Astrocyte (in vitro differentiated cells and primary cell): ENCODE measurements around the gene PLEK2.

Source experiments
- EZH2 ChIP-seq: IDR thresholded peaks from 2 replicates; pipeline ENCODE4 v1.6.1; 2012; ENCODE audit warnings: mild to moderate bottlenecking, low read length, inconsistent platforms; ENCODE audit not compliant: insufficient read depth
- TF ChIP-seq, protein P1 (sequence below): IDR thresholded peaks from 2 replicates; pipeline ENCODE4 v1.5.1; 2011; ENCODE audit warnings: low read depth, mild to moderate bottlenecking, inconsistent platforms, low read length, moderate library complexity; ENCODE audit not compliant: insufficient read depth

DNA sequence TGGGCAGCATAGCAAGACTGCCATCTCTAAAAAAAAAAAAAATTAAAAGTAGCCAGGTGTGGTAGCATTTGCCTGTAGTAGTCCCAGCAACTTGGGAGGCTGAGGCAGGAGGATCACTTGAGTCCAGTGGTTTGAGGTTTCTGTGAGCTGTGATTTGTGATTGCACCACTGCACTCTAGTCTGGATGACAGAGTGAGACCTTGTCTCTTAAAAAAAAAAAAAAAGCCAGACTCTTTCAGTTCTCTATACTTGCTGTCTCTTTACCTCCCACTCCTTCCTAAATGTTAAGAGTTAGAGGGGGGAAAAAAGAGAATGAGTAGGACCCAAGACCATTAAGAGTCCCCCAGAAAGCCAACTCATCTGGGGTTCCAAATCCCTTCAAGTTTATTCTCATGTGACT is 34.0 kb downstream of the PLEK2 start:
- TF ChIP-seq, protein P1, sequence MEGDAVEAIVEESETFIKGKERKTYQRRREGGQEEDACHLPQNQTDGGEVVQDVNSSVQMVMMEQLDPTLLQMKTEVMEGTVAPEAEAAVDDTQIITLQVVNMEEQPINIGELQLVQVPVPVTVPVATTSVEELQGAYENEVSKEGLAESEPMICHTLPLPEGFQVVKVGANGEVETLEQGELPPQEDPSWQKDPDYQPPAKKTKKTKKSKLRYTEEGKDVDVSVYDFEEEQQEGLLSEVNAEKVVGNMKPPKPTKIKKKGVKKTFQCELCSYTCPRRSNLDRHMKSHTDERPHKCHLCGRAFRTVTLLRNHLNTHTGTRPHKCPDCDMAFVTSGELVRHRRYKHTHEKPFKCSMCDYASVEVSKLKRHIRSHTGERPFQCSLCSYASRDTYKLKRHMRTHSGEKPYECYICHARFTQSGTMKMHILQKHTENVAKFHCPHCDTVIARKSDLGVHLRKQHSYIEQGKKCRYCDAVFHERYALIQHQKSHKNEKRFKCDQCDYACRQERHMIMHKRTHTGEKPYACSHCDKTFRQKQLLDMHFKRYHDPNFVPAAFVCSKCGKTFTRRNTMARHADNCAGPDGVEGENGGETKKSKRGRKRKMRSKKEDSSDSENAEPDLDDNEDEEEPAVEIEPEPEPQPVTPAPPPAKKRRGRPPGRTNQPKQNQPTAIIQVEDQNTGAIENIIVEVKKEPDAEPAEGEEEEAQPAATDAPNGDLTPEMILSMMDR = no peak
- TF ChIP-seq EZH2 = no peak
